ENCODE measurements around the gene RHOF. TPM values are rescaled to one million over a fixed set of nuclear protein-coding genes. Genes with fewer than 3 reads are reported as not detected.

The RHOF gene
- total RNA-seq, 1 experiment from 2014 or later = 71.8 TPM

DNA sequence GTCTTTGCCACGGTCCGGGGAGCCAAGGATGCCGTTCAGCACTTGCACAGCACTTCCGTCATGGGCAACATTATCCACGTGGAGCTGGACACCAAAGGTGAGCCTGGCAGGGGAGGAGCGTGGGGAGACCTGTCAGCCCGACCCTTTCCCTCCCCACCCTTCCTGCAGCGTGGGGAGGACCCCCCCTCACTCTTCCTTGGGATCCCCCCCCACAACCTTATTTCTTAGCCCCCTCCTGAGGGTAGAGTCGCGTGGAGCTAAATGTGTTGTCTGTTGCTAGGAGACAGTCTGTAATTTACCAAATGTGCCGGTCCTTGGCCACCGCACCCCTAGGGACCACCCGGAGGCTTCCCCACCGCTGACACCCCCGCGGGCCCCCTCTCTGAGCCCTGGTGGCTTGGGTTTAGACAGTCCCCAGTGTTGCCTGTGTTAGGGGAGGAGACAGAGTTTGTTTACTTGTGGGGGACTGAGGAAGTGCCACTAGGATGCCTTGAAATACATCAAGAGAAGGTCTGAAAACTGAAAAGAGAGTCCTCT, 12.6 kb upstream of the RHOF start:
- no peak for TF ChIP-seq TCF7L2 (IDR thresholded peaks at IDR 0.05; ENCODE audit: low read depth, low read length)
- TF ChIP-seq SIN3A (IDR thresholded peaks at IDR 0.05; ENCODE audit: borderline replicate concordance, insufficient read depth, low read depth, low read length) = peak; percentile 30
- in situ Hi-C loops (cut with HindIII; ENCODE audit: low pct_unique_long_range_greater_than_20kb, low sequenced_read_pairs) = no loop called here
- ChIA-PET CTCF (no interaction called here), POLR2A (interaction anchor here (0.9 kb wide), 1 partner anchor 8 kb away, joined by 3 read pairs; no protein-coding TSS in a partner anchor)
- Histone ChIP-seq H3K36me3 (ENCODE audit: control insufficient read depth, insufficient read depth, low read length) (peaks cover 8% of the 10 kb centered on the region), H3K27ac (ENCODE audit: low read length) (peak overlapping the region; percentile 88), H3K27me3 (ENCODE audit: control insufficient read depth, insufficient read depth, low read length) (no peaks in the 10 kb centered on the region), H3K9me3 (ENCODE audit: control insufficient read depth, insufficient read depth, low read depth, low read length) (no peaks in the 10 kb centered on the region), H3K4me1 (ENCODE audit: control insufficient read depth, insufficient read depth, low read length) (peaks cover 22% of the 10 kb centered on the region), H3K4me3 (ENCODE audit: low read depth in 2 of 2, low read length in 2 of 2) (peak overlapping the region; percentile 55 to 62)
- DNase-seq (ENCODE audit: low read depth, low spot score) (no peak), ATAC-seq (no peak)
- intact Hi-C loops (cut with micrococcal nuclease; ENCODE audit: unreplicated experiment) = no loop called here
- TSS peak; percentile 27 for BruUV-seq (replicated peaks)

DNA sequence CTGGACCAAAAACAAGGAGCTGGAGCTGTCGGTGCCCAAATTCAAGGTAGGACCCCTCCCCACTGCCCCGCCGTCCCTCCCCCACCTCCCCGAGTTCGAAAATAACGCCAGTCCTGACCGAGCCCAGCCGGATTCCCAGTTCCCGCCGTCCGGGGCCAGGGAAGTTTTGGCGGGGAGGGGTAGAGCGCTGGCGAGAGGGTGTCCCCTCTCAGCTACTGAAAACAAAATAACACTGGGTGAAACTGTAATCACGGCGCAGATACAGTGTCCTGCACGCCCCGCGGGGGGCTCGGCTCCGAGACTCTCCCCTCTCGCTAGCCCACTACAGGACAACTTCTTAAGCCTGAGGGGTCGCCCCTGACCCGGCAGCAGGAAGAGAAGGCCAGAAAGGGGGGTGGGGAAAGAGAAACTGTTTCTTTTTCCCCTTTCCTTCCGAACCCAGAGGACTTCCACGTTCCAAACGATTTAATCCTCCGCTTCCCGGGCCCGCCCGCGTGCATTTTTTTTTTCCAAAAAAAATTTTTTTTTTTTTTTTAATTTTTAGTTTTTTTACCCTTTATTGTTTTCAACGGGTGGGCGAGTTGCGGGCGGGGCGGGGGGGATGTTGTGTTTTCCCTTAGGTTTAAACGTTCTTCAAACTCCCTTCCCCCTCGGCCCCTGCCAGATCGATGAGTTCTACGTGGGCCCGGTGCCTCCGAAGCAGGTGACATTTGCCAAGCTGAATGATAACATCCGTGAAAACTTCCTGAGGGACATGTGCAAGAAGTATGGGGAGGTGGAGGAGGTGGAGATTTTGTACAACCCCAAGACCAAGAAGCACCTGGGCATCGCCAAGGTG, 11.9 kb upstream of the RHOF start:
- ChIA-PET CTCF (no interaction called here), POLR2A (no interaction called here)
- ATAC-seq (no peak), DNase-seq (ENCODE audit: low read depth, low spot score) (no peak)
- Histone ChIP-seq H3K4me1 (ENCODE audit: control insufficient read depth, insufficient read depth, low read length) (peaks cover 15% of the 10 kb centered on the region), H3K36me3 (ENCODE audit: control insufficient read depth, insufficient read depth, low read length) (peaks cover 8% of the 10 kb centered on the region), H3K27me3 (ENCODE audit: control insufficient read depth, insufficient read depth, low read length) (no peaks in the 10 kb centered on the region), H3K9me3 (ENCODE audit: control insufficient read depth, insufficient read depth, low read depth, low read length) (no peaks in the 10 kb centered on the region), H3K4me3 (ENCODE audit: low read depth in 2 of 2, low read length in 2 of 2) (peak overlapping the region; percentile 55 to 62), H3K27ac (ENCODE audit: low read length) (peak overlapping the region; percentile 88)
- TF ChIP-seq TCF7L2 (IDR thresholded peaks at IDR 0.05; ENCODE audit: low read depth, low read length) (no peak), SIN3A (IDR thresholded peaks at IDR 0.05; ENCODE audit: borderline replicate concordance, insufficient read depth, low read depth, low read length) (peak; percentile 7; the same call in 1 of the 2 replicates)
- no TSS peak for BruUV-seq (replicated peaks)
- intact Hi-C loops (cut with micrococcal nuclease; ENCODE audit: unreplicated experiment) = no loop called here
- in situ Hi-C loops (cut with HindIII; ENCODE audit: low pct_unique_long_range_greater_than_20kb, low sequenced_read_pairs) = no loop called here

DNA sequence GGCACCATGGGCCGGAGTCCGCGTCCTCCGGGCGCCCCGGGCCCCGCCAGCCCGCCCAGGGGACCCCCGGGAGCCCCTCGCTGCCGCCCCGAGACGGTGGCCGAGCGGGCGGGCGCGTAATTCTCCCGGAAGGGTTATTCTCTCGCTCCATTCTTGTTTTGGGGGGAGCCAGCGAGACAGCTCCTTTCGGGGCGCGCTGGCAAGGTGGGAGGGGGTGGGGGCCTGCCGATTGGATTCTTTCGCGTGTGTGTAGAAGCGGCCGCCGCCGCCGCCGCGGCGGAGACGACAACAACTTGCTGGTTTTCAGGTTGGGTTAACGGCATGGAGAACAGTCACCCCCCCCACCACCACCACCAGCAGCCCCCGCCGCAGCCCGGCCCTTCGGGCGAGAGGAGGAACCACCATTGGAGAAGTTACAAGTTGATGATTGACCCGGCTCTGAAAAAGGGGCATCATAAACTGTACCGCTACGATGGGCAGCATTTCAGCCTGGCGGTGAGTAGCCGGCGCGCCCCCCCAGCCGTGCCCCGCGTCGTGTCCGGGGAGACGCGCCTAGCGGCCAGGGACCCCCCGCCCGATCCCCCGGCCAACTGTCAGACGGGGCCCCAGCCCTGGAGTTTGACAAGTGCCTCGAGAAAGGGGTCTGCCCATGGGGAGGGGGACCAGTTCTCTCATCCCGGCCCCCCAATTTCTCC, 11.1 kb upstream of the RHOF start:
- Histone ChIP-seq H3K4me1 (ENCODE audit: control insufficient read depth, insufficient read depth, low read length) (peaks cover 14% of the 10 kb centered on the region), H3K4me3 (ENCODE audit: low read depth in 2 of 2, low read length in 2 of 2) (peak overlapping the region; percentile 55 to 62), H3K9me3 (ENCODE audit: control insufficient read depth, insufficient read depth, low read depth, low read length) (no peaks in the 10 kb centered on the region), H3K27ac (ENCODE audit: low read length) (peak overlapping the region; percentile 83), H3K27me3 (ENCODE audit: control insufficient read depth, insufficient read depth, low read length) (no peaks in the 10 kb centered on the region), H3K36me3 (ENCODE audit: control insufficient read depth, insufficient read depth, low read length) (peaks cover 8% of the 10 kb centered on the region)
- in situ Hi-C loops (cut with HindIII; ENCODE audit: low pct_unique_long_range_greater_than_20kb, low sequenced_read_pairs) = no loop called here
- ChIA-PET POLR2A (interaction anchor here (0.6 kb wide), 2 partner anchors 355 to 789 kb away, joined by 3 to 10 read pairs; no protein-coding TSS in a partner anchor), CTCF (interaction anchor here (0.8 kb wide), 1 partner anchor 10 kb away, joined by 4 read pairs; no protein-coding TSS in a partner anchor)
- DNase-seq (ENCODE audit: low read depth, low spot score) (no peak), ATAC-seq (no peak)
- TF ChIP-seq, protein P1, sequence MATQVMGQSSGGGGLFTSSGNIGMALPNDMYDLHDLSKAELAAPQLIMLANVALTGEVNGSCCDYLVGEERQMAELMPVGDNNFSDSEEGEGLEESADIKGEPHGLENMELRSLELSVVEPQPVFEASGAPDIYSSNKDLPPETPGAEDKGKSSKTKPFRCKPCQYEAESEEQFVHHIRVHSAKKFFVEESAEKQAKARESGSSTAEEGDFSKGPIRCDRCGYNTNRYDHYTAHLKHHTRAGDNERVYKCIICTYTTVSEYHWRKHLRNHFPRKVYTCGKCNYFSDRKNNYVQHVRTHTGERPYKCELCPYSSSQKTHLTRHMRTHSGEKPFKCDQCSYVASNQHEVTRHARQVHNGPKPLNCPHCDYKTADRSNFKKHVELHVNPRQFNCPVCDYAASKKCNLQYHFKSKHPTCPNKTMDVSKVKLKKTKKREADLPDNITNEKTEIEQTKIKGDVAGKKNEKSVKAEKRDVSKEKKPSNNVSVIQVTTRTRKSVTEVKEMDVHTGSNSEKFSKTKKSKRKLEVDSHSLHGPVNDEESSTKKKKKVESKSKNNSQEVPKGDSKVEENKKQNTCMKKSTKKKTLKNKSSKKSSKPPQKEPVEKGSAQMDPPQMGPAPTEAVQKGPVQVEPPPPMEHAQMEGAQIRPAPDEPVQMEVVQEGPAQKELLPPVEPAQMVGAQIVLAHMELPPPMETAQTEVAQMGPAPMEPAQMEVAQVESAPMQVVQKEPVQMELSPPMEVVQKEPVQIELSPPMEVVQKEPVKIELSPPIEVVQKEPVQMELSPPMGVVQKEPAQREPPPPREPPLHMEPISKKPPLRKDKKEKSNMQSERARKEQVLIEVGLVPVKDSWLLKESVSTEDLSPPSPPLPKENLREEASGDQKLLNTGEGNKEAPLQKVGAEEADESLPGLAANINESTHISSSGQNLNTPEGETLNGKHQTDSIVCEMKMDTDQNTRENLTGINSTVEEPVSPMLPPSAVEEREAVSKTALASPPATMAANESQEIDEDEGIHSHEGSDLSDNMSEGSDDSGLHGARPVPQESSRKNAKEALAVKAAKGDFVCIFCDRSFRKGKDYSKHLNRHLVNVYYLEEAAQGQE (IDR thresholded peaks at IDR 0.05; ENCODE audit: insufficient read depth in 1 of 2, low read depth in 2 of 2, low read length in 1 of 2) = no peak
- no peak; the same call in 1 of the 2 replicates for TF ChIP-seq SIN3A (IDR thresholded peaks at IDR 0.05; ENCODE audit: borderline replicate concordance, insufficient read depth, low read depth, low read length)
- TF ChIP-seq, protein P2, sequence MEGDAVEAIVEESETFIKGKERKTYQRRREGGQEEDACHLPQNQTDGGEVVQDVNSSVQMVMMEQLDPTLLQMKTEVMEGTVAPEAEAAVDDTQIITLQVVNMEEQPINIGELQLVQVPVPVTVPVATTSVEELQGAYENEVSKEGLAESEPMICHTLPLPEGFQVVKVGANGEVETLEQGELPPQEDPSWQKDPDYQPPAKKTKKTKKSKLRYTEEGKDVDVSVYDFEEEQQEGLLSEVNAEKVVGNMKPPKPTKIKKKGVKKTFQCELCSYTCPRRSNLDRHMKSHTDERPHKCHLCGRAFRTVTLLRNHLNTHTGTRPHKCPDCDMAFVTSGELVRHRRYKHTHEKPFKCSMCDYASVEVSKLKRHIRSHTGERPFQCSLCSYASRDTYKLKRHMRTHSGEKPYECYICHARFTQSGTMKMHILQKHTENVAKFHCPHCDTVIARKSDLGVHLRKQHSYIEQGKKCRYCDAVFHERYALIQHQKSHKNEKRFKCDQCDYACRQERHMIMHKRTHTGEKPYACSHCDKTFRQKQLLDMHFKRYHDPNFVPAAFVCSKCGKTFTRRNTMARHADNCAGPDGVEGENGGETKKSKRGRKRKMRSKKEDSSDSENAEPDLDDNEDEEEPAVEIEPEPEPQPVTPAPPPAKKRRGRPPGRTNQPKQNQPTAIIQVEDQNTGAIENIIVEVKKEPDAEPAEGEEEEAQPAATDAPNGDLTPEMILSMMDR (IDR thresholded peaks at IDR 0.05) = no peak
- TF ChIP-seq TCF7L2 (IDR thresholded peaks at IDR 0.05; ENCODE audit: low read depth, low read length) = no peak
- no peak for TF ChIP-seq POLR2AphosphoS5 (IDR thresholded peaks at IDR 0.05; ENCODE audit: low read depth, low read length)
- BruUV-seq (replicated peaks) = no TSS peak
- intact Hi-C loops (cut with micrococcal nuclease; ENCODE audit: unreplicated experiment) = no loop called here
